Nephron progenitor cell (in vitro differentiated cells): ENCODE measurements around the gene GRIK4.

ENCODE experiments used
- DNase-seq: peaks from one replicate; pipeline ENCODE4 v3.0.0; 2021
- H3K27ac Mint-ChIP-seq: 2 replicates; pipeline ENCODE4 v1.8.0; 2021; ENCODE audit warnings: mild to moderate bottlenecking, moderate library complexity, mixed read lengths
- H3K27me3 Mint-ChIP-seq: 2 replicates; pipeline ENCODE4 v1.8.0; 2021; ENCODE audit warnings: mild to moderate bottlenecking, low read depth, mixed read lengths; ENCODE audit not compliant: poor library complexity
- H3K36me3 Mint-ChIP-seq: 2 replicates; pipeline ENCODE4 v1.8.0; 2021; ENCODE audit warnings: low read depth, mixed read lengths
- H3K4me1 Mint-ChIP-seq: 2 replicates; pipeline ENCODE4 v1.8.0; 2021; ENCODE audit warnings: mixed read lengths
- H3K4me3 Mint-ChIP-seq: 2 replicates; pipeline ENCODE4 v1.8.0; 2021; ENCODE audit warnings: mild to moderate bottlenecking, moderate library complexity, mixed read lengths
- H3K9me3 Mint-ChIP-seq: 2 replicates; pipeline ENCODE4 v1.8.0; 2021; ENCODE audit warnings: mild to moderate bottlenecking, moderate library complexity, mixed read lengths
- CTCF ChIP-seq: fragments of 200-600 bp; sonication (generic); IDR thresholded peaks from 2 replicates; pipeline ENCODE4 v1.5.0; 2021; ENCODE audit warnings: antibody characterized with exemption

Gene GRIK4

GRCh38 chr11:120974466-120974865 lies 462.9 kb downstream of the GRIK4 start:
- peaks cover 14% of the 10 kb centered on the region for H3K27me3 Mint-ChIP-seq

GRCh38 chr11:120974965-120975364 lies 463.4 kb downstream of the GRIK4 start:
- Mint-ChIP-seq H3K36me3 (no peaks in the 10 kb centered on the region), H3K4me1 (peaks cover 23% of the 10 kb centered on the region), H3K27ac (no peak overlapping the region), H3K4me3 (no peak overlapping the region), H3K27me3 (peaks cover 17% of the 10 kb centered on the region), H3K9me3 (no peaks in the 10 kb centered on the region)
- no peak for DNase-seq
- no peak for TF ChIP-seq CTCF

More at GRCh38 chr11:120974466-120974865, 462.9 kb downstream of the GRIK4 start:
- Mint-ChIP-seq H3K36me3 (no peaks in the 10 kb centered on the region), H3K27ac (no peak overlapping the region), H3K4me1 (peaks cover 23% of the 10 kb centered on the region), H3K4me3 (no peak overlapping the region), H3K9me3 (no peaks in the 10 kb centered on the region)
- no peak for TF ChIP-seq CTCF
- no peak for DNase-seq

- peaks cover 14% of the 10 kb centered on the region for H3K27me3 Mint-ChIP-seq
- TF ChIP-seq CTCF = no peak
These were observed 466.0 kb downstream of the GRIK4 start for GRCh38 chr11:120977266-120978137.

GRCh38 chr11:120978701-120979100 lies 467.2 kb downstream of the GRIK4 start:
- Mint-ChIP-seq H3K36me3 (no peaks in the 10 kb centered on the region), H3K4me1 (peaks cover 23% of the 10 kb centered on the region), H3K9me3 (no peaks in the 10 kb centered on the region), H3K4me3 (no peak overlapping the region), H3K27me3 (peaks cover 22% of the 10 kb centered on the region), H3K27ac (no peak overlapping the region)
- no peak for TF ChIP-seq CTCF
- DNase-seq = no peak

More at GRCh38 chr11:120977266-120978137, 466.0 kb downstream of the GRIK4 start:
- Mint-ChIP-seq H3K27ac (peak overlapping the region; percentile 11), H3K4me3 (no peak overlapping the region), H3K9me3 (no peaks in the 10 kb centered on the region), H3K4me1 (peaks cover 23% of the 10 kb centered on the region), H3K36me3 (no peaks in the 10 kb centered on the region)
- no peak for DNase-seq

GRCh38 chr11:120985718-120986569 lies 474.4 kb downstream of the GRIK4 start:
- H3K4me3 Mint-ChIP-seq = peak overlapping the region; percentile 84
- H3K27me3 Mint-ChIP-seq = peaks cover 34% of the 10 kb centered on the region
- no peaks in the 10 kb centered on the region for H3K9me3 Mint-ChIP-seq
- H3K4me1 Mint-ChIP-seq = peaks cover 13% of the 10 kb centered on the region
- H3K27ac Mint-ChIP-seq = no peak overlapping the region
- peak; percentile 34 for TF ChIP-seq CTCF
- DNase-seq = peak; percentile 79
- H3K36me3 Mint-ChIP-seq = no peaks in the 10 kb centered on the region
